GM12878 (cell line): Measurements from ENCODE around the gene HEATR9. TPM values are rescaled to one million over a fixed set of nuclear protein-coding genes. Genes with fewer than 3 reads are reported as not detected.

Experiments
- ATAC-seq: fragments of 200-7000 bp; cut with Tn5 transposase; 3 replicates; pipeline ENCODE4 v1.9.1; 2020; ENCODE audit warnings: mild to moderate bottlenecking, moderate library complexity
- BruUV-seq: library from RNA; stranded (reverse); fragments of 400-500 nt; replicated peaks from 2 replicates; lab custom pipeline; 2021; lab: Mats Ljungman, UMichigan
- CTCF ChIA-PET: fragments of 300-600 bp; sonication (Branson Sonifier 250); formaldehyde crosslinking; extraction: SDS; loops from one replicate; lab custom pipeline; 2021; ENCODE audit warnings: inconsistent platforms; lab: Yijun Ruan, JAX
- POLR2A ChIA-PET: fragments of 350-600 bp; formaldehyde crosslinking; extraction: SDS; loops from one replicate; lab custom pipeline; 2021; ENCODE audit warnings: inconsistent platforms; lab: Charles Lee
- RAD21 ChIA-PET: fragments of 300-600 bp; sonication (Branson Sonifier 250); formaldehyde crosslinking; loops from one replicate; lab custom pipeline; 2023; ENCODE audit warnings: antibody characterized with exemption; ENCODE audit not compliant: unreplicated experiment; lab: Charles Lee
- SMC1A ChIA-PET: fragments of 300-600 bp; sonication (Branson Sonifier 250); formaldehyde crosslinking; loops from one replicate; lab custom pipeline; 2023; ENCODE audit not compliant: unreplicated experiment, uncharacterized antibody; lab: Charles Lee
- DNase-seq: peaks from one replicate; pipeline ENCODE4 v3.0.0-alpha.2; 2011; ENCODE audit warnings: low read depth, low spot score
- FAIRE-seq: peaks from 3 replicates; lab custom pipeline; 2011; peaks lifted over from hg19 to GRCh38; lab: Jason Lieb, UNC
- H2AFZ ChIP-seq: 2 replicates; pipeline ENCODE4 v1.6.0; 2011; ENCODE audit warnings: low read depth, low read length, control low read depth; ENCODE audit not compliant: control insufficient read depth
- H3K27ac ChIP-seq: 2 replicates; pipeline ENCODE4 v1.5.1; 2011; ENCODE audit warnings: control low read depth; ENCODE audit not compliant: control insufficient read depth, insufficient read depth
- H3K27me3 ChIP-seq, 2 experiments: replicated peaks in 1 of 2; 2 replicates each; pipeline versions ENCODE4 v1.6.0 to v1.6.1; 2011; ENCODE audit warnings: low read length in 1 of 2; ENCODE audit not compliant: control insufficient read depth in 2 of 2, insufficient read depth in 2 of 2
- H3K36me3 ChIP-seq, 2 experiments: 2 replicates each; pipeline ENCODE4 v1.5.1; 2011; ENCODE audit warnings: low read length in 1 of 2; ENCODE audit not compliant: control insufficient read depth in 2 of 2, insufficient read depth in 2 of 2
- H3K4me1 ChIP-seq: 2 replicates; pipeline ENCODE4 v1.6.1; 2011; ENCODE audit warnings: mild to moderate bottlenecking, low read length, moderate library complexity, mixed read lengths; ENCODE audit not compliant: control insufficient read depth, insufficient read depth
- H3K4me2 ChIP-seq: 2 replicates; pipeline ENCODE4 v1.6.0; 2011; ENCODE audit warnings: control low read depth; ENCODE audit not compliant: control insufficient read depth, insufficient read depth
- H3K4me3 ChIP-seq: fragments of 200-600 bp; sonication (generic); 2 replicates; pipeline ENCODE4 v1.5.1; 2016
- H3K79me2 ChIP-seq: 2 replicates; pipeline ENCODE4 v1.6.0; 2011; ENCODE audit warnings: low read length; ENCODE audit not compliant: control insufficient read depth, insufficient read depth
- H3K9ac ChIP-seq: 2 replicates; pipeline ENCODE4 v1.8.0; 2011; ENCODE audit warnings: low read length, control low read depth, mixed read lengths; ENCODE audit not compliant: control insufficient read depth, insufficient read depth
- H3K9me3 ChIP-seq: replicated peaks from 3 replicates; pipeline ENCODE4 v1.5.1; 2011; ENCODE audit warnings: mild to moderate bottlenecking, low read length; ENCODE audit not compliant: control insufficient read depth, insufficient read depth
- H4K20me1 ChIP-seq: 2 replicates; pipeline ENCODE4 v1.6.0; 2011; ENCODE audit not compliant: control insufficient read depth, insufficient read depth
- FOS ChIP-seq: IDR thresholded peaks from 3 replicates; pipeline ENCODE4 v1.6.1; 2011; ENCODE audit warnings: borderline replicate concordance; ENCODE audit not compliant: insufficient read length; ENCODE audit errors: extremely low read depth
- GATAD2B ChIP-seq: fragments of 450-650 bp; conservative IDR thresholded peaks from 2 replicates; pipeline ENCODE4 v1.6.1; 2017; ENCODE audit warnings: low read depth, mild to moderate bottlenecking, moderate library complexity
- HCFC1 ChIP-seq: fragments of 150-350 bp; IDR thresholded peaks from 2 replicates; pipeline ENCODE4 v1.6.1; 2014; ENCODE audit warnings: low read length
- MYB ChIP-seq: fragments of 150-350 bp; IDR thresholded peaks from 2 replicates; pipeline ENCODE4 v1.6.1; 2014; ENCODE audit warnings: mild to moderate bottlenecking, low read depth, low read length, borderline replicate concordance
- NFYA ChIP-seq: IDR thresholded peaks from 2 replicates; pipeline ENCODE4 v1.6.1; 2011; ENCODE audit warnings: low read depth, mild to moderate bottlenecking, low read length, improper control_type of control experiment, borderline replicate concordance
- POLR2AphosphoS2 ChIP-seq: IDR thresholded peaks from 2 replicates; pipeline ENCODE4 v1.6.1; 2011; ENCODE audit warnings: low read depth, mild to moderate bottlenecking, low read length, improper control_type of control experiment, moderate library complexity
- POLR2AphosphoS5 ChIP-seq: IDR thresholded peaks from 2 replicates; pipeline ENCODE4 v1.6.1; 2011; ENCODE audit warnings: mild to moderate bottlenecking, low read length, inconsistent platforms
- SREBF1 ChIP-seq: IDR thresholded peaks from 2 replicates; pipeline ENCODE4 v1.6.1; 2012; ENCODE audit warnings: mild to moderate bottlenecking, low read length
- STAT1 ChIP-seq: fragments of 450-650 bp; conservative IDR thresholded peaks from 2 replicates; pipeline ENCODE4 v1.6.1; 2014; ENCODE audit warnings: antibody characterized with exemption, mild to moderate bottlenecking
- STAT3 ChIP-seq: IDR thresholded peaks from 2 replicates; pipeline ENCODE4 v1.6.1; 2011; ENCODE audit warnings: low read depth, low read length, improper control_type of control experiment
- TAF1 ChIP-seq: IDR thresholded peaks from 2 replicates; pipeline ENCODE4 v1.6.1; 2011; ENCODE audit warnings: mild to moderate bottlenecking, low read depth, low read length, borderline replicate concordance
- WGBS: methylation state at CpG from one replicate; pipeline ENCODE4 v1.1.6; 2016; ENCODE audit warnings: low lambda C conversion rate; ENCODE audit not compliant: insufficient replicate concordance, insufficient coverage; ENCODE audit errors: missing lambda C conversion rate; 5-methylcytosine and 5-hydroxymethylcytosine counted together
- in situ Hi-C: fragments of 300-500 bp; cut with MboI; formaldehyde crosslinking; loops from 9 replicates; pipeline ENCODE4 v1.14.3; 2018; ENCODE audit warnings: mixed read lengths
- intact Hi-C: fragments of 100-400 bp; cut with micrococcal nuclease; formaldehyde crosslinking; loops from one replicate; pipeline ENCODE4 v1.14.2; 2022; ENCODE audit not compliant: unreplicated experiment
- polyA plus RNA-seq, 11 experiments: library from polyadenylated mRNA; depleted of rRNA in 4 of 11; unstranded in 6 of 11; stranded (reverse) in 5 of 11; fragments of >200 nt; fragmentation: Nextera tagmentation in 4 of 11; fragmentation: Illumina TruSeq in 1 of 11; extraction: Ambion mirVana in 4 of 11; extraction: Trizol in 1 of 11; gene quantifications; 1 replicate in 1 of 11; 2 replicates in 10 of 11; pipeline versions ENCODE4 v1.2.1 to v1.2.3, GENCODE V29; 2011 to 2016; ENCODE audit warnings: inconsistent platforms in 2 of 11, missing spikeins in 2 of 11, low read depth in 1 of 11
- total RNA-seq, 4 experiments: library from RNA; depleted of rRNA in 3 of 4; stranded (reverse); fragments of >200 nt in 3 of 4; fragmentation: Illumina TruSeq in 1 of 4; extraction: Trizol in 1 of 4; gene quantifications; 2 replicates each; pipeline versions ENCODE4 v1.2.1 to v1.2.3, GENCODE V29; 2013 to 2021
- TF ChIP-seq, protein P1 (sequence below): fragments of 150-350 bp; IDR thresholded peaks from 2 replicates; pipeline ENCODE4 v1.6.1; 2014; ENCODE audit warnings: mild to moderate bottlenecking, low read depth, low read length
- TF ChIP-seq, protein P2 (sequence below): IDR thresholded peaks from 2 replicates; pipeline ENCODE4 v1.6.1; 2011; ENCODE audit warnings: borderline replicate concordance, low read depth, mild to moderate bottlenecking, moderate library complexity, low read length; ENCODE audit not compliant: insufficient read depth, poor library complexity, severe bottlenecking
- TF ChIP-seq, protein P3 (sequence below): IDR thresholded peaks from 2 replicates; pipeline ENCODE4 v1.6.1; 2011; ENCODE audit warnings: low read depth, mild to moderate bottlenecking, low read length, moderate library complexity, borderline replicate concordance; ENCODE audit errors: extremely low read depth
- TF ChIP-seq, protein P4 (sequence below): IDR thresholded peaks from 2 replicates; pipeline ENCODE4 v1.6.1; 2012; ENCODE audit warnings: low read depth, low read length, improper control_type of control experiment

The HEATR9 gene
- total and polyA plus RNA-seq, 10 of the 15 experiments (the other 5 are each of a cell fraction or from before 2014, with no cell fraction given) = 0.04 to 0.43 (median 0.13) TPM; not detected in 2

DNA sequence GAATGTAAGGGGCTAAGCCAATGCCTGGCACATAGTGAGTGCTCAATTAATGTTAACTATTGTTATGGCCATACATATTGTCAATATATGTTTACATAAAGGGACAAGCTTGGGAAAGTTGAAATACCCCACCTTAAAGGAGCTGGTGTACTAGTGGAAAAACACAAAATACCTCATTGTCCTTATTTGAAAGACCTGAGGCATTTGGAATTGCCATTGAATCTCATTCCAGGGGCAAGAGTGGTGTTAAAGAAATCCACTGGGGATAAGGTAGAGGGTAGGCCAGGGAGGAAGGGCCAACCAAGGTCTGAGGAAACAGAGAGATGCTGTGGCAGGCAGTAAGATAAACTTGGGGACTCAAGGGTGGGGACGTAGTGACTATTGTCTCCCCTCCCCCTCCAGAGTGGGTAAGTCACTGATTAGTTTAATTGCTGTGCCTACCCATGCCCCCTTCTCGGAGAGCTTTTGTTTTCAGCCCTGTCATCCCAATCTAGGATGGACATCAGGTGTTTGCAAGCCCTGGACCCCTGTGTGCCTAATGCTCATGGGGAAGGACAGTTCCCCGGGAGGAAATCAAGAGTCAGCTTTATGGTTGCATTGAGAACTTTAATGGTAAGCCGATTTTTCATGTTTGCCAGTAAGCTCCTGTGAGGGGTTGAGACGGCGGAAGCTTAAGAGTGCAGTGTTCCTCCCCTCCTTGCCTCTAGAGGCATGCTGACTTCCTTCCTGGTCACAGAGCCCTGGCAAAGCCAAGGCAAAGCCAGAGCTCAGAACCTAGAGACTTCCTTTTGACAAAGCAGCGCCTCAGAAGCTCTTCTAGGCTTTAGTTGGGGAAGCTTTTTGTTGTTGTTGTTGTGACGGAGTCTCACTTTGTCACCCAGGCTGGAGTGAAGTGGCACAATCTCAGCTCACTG lies 2.5 kb upstream of the HEATR9 start:
- 96% methylated on average over 7 of the region's 8 CpGs for WGBS
- in situ Hi-C loops (no loop called here), intact Hi-C loops (no loop called here)
- Histone ChIP-seq H3K4me1 (peaks cover 13% of the 10 kb centered on the region), H3K79me2 (no peaks in the 10 kb centered on the region), H3K4me2 (no peak overlapping the region), H3K9ac (no peak overlapping the region), H4K20me1 (no peaks in the 10 kb centered on the region), H2AFZ (no peak overlapping the region), H3K4me3 (no peak overlapping the region), H3K9me3 (no peaks in the 10 kb centered on the region; the same call in 2 of the 3 replicates), H3K27me3 (no peaks in the 10 kb centered on the region), H3K27ac (no peak overlapping the region), H3K36me3 (no peaks in the 10 kb centered on the region)
- DNase-seq = no peak
- FAIRE-seq = no peak
- ATAC-seq = no peak
- no peak for TF ChIP-seq GATAD2B
- no peak for TF ChIP-seq FOS
- TF ChIP-seq STAT1 = no peak
- TF ChIP-seq, protein P1, sequence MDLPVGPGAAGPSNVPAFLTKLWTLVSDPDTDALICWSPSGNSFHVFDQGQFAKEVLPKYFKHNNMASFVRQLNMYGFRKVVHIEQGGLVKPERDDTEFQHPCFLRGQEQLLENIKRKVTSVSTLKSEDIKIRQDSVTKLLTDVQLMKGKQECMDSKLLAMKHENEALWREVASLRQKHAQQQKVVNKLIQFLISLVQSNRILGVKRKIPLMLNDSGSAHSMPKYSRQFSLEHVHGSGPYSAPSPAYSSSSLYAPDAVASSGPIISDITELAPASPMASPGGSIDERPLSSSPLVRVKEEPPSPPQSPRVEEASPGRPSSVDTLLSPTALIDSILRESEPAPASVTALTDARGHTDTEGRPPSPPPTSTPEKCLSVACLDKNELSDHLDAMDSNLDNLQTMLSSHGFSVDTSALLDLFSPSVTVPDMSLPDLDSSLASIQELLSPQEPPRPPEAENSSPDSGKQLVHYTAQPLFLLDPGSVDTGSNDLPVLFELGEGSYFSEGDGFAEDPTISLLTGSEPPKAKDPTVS = no peak
- TF ChIP-seq, protein P2, sequence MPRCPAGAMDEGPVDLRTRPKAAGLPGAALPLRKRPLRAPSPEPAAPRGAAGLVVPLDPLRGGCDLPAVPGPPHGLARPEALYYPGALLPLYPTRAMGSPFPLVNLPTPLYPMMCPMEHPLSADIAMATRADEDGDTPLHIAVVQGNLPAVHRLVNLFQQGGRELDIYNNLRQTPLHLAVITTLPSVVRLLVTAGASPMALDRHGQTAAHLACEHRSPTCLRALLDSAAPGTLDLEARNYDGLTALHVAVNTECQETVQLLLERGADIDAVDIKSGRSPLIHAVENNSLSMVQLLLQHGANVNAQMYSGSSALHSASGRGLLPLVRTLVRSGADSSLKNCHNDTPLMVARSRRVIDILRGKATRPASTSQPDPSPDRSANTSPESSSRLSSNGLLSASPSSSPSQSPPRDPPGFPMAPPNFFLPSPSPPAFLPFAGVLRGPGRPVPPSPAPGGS = no peak
- TF ChIP-seq STAT3 = no peak
- no peak for TF ChIP-seq MYB
- no peak for TF ChIP-seq NFYA
- TF ChIP-seq SREBF1 = no peak
- TF ChIP-seq, protein P3, sequence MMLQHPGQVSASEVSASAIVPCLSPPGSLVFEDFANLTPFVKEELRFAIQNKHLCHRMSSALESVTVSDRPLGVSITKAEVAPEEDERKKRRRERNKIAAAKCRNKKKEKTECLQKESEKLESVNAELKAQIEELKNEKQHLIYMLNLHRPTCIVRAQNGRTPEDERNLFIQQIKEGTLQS = no peak
- no peak for TF ChIP-seq POLR2AphosphoS2
- TF ChIP-seq TAF1 = no peak
- TF ChIP-seq POLR2AphosphoS5 = no peak
- no peak for TF ChIP-seq HCFC1
- TF ChIP-seq, protein P4, sequence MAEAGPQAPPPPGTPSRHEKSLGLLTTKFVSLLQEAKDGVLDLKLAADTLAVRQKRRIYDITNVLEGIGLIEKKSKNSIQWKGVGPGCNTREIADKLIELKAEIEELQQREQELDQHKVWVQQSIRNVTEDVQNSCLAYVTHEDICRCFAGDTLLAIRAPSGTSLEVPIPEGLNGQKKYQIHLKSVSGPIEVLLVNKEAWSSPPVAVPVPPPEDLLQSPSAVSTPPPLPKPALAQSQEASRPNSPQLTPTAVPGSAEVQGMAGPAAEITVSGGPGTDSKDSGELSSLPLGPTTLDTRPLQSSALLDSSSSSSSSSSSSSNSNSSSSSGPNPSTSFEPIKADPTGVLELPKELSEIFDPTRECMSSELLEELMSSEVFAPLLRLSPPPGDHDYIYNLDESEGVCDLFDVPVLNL = no peak
- ChIA-PET POLR2A (interaction anchor here (1.2 to 1.3 kb wide), 2 partner anchors 9 to 32 kb away, joined by 3 to 4 read pairs; partner anchors contain the start of gene CCL5), CTCF (interaction anchor here (0.6 to 1.5 kb wide), 7 partner anchors 9 to 100 kb away, joined by 3 to 7 read pairs (median 3); partner anchors contain the start of gene LYZL6), SMC1A (interaction anchor here (2.6 to 14.1 kb wide), 2 partner anchors 10 to 23 kb away, joined by 8 to 155 read pairs; partner anchors contain the start of gene CCL5), RAD21 (interaction anchor here (0.5 kb wide), 1 partner anchor 1230 kb away, joined by 3 read pairs; no protein-coding TSS in a partner anchor)
- BruUV-seq = no TSS peak
